ENCODE measurements around the gene HYDIN.

Gene HYDIN

GRCh38 chr16:70784692-70785555 lies 445.6 kb downstream of the HYDIN start:
- DNase-seq, result no peak

- DNase-seq, result no peak
Observed at GRCh38 chr16:70782237-70782636, 448.3 kb downstream of the HYDIN start.

GRCh38 chr16:70781800-70782199 lies 448.7 kb downstream of the HYDIN start:
- no peak for DNase-seq

- no peak for DNase-seq
Observed at GRCh38 chr16:70780546-70780945, 450.0 kb downstream of the HYDIN start.

GRCh38 chr16:70779361-70779760 lies 451.2 kb downstream of the HYDIN start:
- no peak for DNase-seq

- DNase-seq, result peak; percentile 32
Observed at GRCh38 chr16:70778901-70779309, 451.6 kb downstream of the HYDIN start.

- DNase-seq, result no peak
Observed at GRCh38 chr16:70777973-70778406, 452.5 kb downstream of the HYDIN start.

- DNase-seq, result no peak
Observed at GRCh38 chr16:70777496-70777895, 453.0 kb downstream of the HYDIN start.

GRCh38 chr16:70775399-70775798 lies 455.1 kb downstream of the HYDIN start:
- no peak for DNase-seq

- DNase-seq, result no peak
Observed at GRCh38 chr16:70774261-70774660, 456.3 kb downstream of the HYDIN start.

- DNase-seq, result no peak
Observed at GRCh38 chr16:70772493-70772892, 458.0 kb downstream of the HYDIN start.

GRCh38 chr16:70770626-70771552 lies 459.6 kb downstream of the HYDIN start:
- peak; percentile 50 for DNase-seq

GRCh38 chr16:70770291-70770625 lies 460.3 kb downstream of the HYDIN start:
- no peak for DNase-seq

GRCh38 chr16:70769761-70770160 lies 460.8 kb downstream of the HYDIN start:
- DNase-seq, result no peak

GRCh38 chr16:70769131-70769530 lies 461.4 kb downstream of the HYDIN start:
- no peak for DNase-seq

- DNase-seq, result no peak
Observed at GRCh38 chr16:70768203-70768580, 462.3 kb downstream of the HYDIN start.

GRCh38 chr16:70767377-70768202 lies 462.9 kb downstream of the HYDIN start:
- no peak for DNase-seq

- no peak for DNase-seq
Observed at GRCh38 chr16:70766658-70767057, 463.9 kb downstream of the HYDIN start.

- no peak for DNase-seq
Observed at GRCh38 chr16:70766176-70766575, 464.3 kb downstream of the HYDIN start.

GRCh38 chr16:70765491-70765890 lies 465.0 kb downstream of the HYDIN start:
- no peak for DNase-seq

- no peak for DNase-seq
Observed at GRCh38 chr16:70764632-70765031, 465.9 kb downstream of the HYDIN start.

GRCh38 chr16:70760221-70760620 lies 470.3 kb downstream of the HYDIN start:
- no peak for DNase-seq

GRCh38 chr16:70759666-70760065 lies 470.9 kb downstream of the HYDIN start:
- DNase-seq, result no peak
